Lower leg skin (tissue), 3 donors: Measurements from ENCODE around the gene CGB2.

ENCODE experiments used
- POLR2A ChIP-seq, 2 donors: fragments of 450-650 bp; IDR thresholded peaks; one replicate each; pipeline ENCODE4 v1.6.1; 2016 to 2017; ENCODE audit warnings: antibody characterized with exemption in 2 of 2, mild to moderate bottlenecking in 1 of 2, moderate library complexity in 1 of 2
- TF ChIP-seq, protein P1 (sequence below), 3 donors: fragments of 450-650 bp; IDR thresholded peaks; one replicate each; pipeline ENCODE4 v1.5.1; 2016; ENCODE audit warnings: antibody characterized with exemption in 3 of 3, mild to moderate bottlenecking in 3 of 3, moderate library complexity in 2 of 3

DNA sequence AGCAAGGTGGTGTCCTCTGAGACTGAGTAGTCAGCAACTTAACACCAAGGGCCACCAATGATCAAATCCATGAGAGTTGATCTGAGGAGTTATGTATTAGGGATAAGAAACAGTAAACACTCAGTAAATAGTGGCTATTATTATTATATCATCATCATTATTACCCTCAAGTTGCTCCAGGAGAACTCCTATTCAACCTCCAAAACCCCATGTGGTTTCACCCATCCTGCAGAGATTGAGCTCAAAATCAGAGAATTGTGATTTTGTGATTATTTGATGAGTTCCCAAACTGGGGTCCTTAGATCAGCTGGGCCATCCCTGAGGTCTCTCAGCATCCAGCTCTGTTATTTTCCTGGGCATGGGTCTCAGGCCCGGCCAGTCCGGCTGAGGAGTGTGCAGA lies 29.3 kb downstream of the CGB2 start:
- TF ChIP-seq, protein P1, sequence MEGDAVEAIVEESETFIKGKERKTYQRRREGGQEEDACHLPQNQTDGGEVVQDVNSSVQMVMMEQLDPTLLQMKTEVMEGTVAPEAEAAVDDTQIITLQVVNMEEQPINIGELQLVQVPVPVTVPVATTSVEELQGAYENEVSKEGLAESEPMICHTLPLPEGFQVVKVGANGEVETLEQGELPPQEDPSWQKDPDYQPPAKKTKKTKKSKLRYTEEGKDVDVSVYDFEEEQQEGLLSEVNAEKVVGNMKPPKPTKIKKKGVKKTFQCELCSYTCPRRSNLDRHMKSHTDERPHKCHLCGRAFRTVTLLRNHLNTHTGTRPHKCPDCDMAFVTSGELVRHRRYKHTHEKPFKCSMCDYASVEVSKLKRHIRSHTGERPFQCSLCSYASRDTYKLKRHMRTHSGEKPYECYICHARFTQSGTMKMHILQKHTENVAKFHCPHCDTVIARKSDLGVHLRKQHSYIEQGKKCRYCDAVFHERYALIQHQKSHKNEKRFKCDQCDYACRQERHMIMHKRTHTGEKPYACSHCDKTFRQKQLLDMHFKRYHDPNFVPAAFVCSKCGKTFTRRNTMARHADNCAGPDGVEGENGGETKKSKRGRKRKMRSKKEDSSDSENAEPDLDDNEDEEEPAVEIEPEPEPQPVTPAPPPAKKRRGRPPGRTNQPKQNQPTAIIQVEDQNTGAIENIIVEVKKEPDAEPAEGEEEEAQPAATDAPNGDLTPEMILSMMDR (IDR thresholded peaks at IDR 0.05), result no peak
- no peak for TF ChIP-seq POLR2A (IDR thresholded peaks at IDR 0.05)
